Right ventricle myocardium inferior (tissue), 1 donor: ENCODE measurements around the gene IL4. TPM values are rescaled to one million over a fixed set of nuclear protein-coding genes. Genes with fewer than 3 reads are reported as not detected.

Experiments used
- ATAC-seq: fragments of 200-7000 bp; cut with Tn5 transposase; one replicate; pipeline ENCODE4 v1.9.1; 2020; ENCODE audit warnings: mild to moderate bottlenecking, moderate library complexity
- DNase-seq: peaks from one replicate; pipeline ENCODE4 v3.0.0; 2021; ENCODE audit errors: missing footprints
- intact Hi-C: fragments of 100-400 bp; cut with DNase I; formaldehyde crosslinking; loops from one replicate; pipeline ENCODE4 v1.11.0; 2022
- total RNA-seq: library from RNA; stranded (reverse); fragmentation: NEBNext Ultra II Directional; extraction: Animal tissue kit (Norgen Biotek cat#: 25700); gene quantifications from one replicate; pipeline ENCODE4 v1.2.1, GENCODE V29; 2021
- donor health status: DM: no; HTN: yes; CAD: no; lungs with severe emphysema.

Gene IL4
- total RNA-seq, 1 donor from 2014 or later = not detected

- ATAC-seq (no peak), DNase-seq (no peak)
- intact Hi-C loops = no loop called here
Measured at GRCh38 chr5:132656774-132657355, 16.9 kb upstream of the IL4 start.

GRCh38 chr5:132657676-132658380 is 16.0 kb upstream of the IL4 start, which contains the start of gene IL13:
IL13 (plus strand) TSS chr5:132658173; CDS start chr5:132658187, 14 bp downstream.
- DNase-seq (no peak), ATAC-seq (no peak)
- intact Hi-C loops = no loop called here

GRCh38 chr5:132658381-132659302 is 15.1 kb upstream of the IL4 start:
- DNase-seq = no peak
- intact Hi-C loops = no loop called here
- ATAC-seq = no peak

- intact Hi-C loops = no loop called here
- DNase-seq (no peak), ATAC-seq (no peak)
Measured at GRCh38 chr5:132659598-132660493, 13.9 kb upstream of the IL4 start.

GRCh38 chr5:132661231-132662003 is 12.4 kb upstream of the IL4 start:
- intact Hi-C loops = no loop called here
- ATAC-seq (no peak), DNase-seq (no peak)

- DNase-seq (no peak), ATAC-seq (no peak)
- intact Hi-C loops = no loop called here
Measured at GRCh38 chr5:132662004-132662401, 11.8 kb upstream of the IL4 start.

- intact Hi-C loops = no loop called here
- ATAC-seq (no peak), DNase-seq (no peak)
Measured at GRCh38 chr5:132662925-132663770, 10.6 kb upstream of the IL4 start.

GRCh38 chr5:132663771-132664695 is 9.8 kb upstream of the IL4 start:
- ATAC-seq (no peak), DNase-seq (no peak)
- intact Hi-C loops = no loop called here

- DNase-seq (no peak), ATAC-seq (no peak)
- intact Hi-C loops = no loop called here
Measured at GRCh38 chr5:132664696-132665209, 9.0 kb upstream of the IL4 start.

- intact Hi-C loops = no loop called here
- no peak for ATAC-seq
- DNase-seq = no peak
Measured at GRCh38 chr5:132665574-132666080, 8.2 kb upstream of the IL4 start.

GRCh38 chr5:132666310-132667123 is 7.3 kb upstream of the IL4 start:
- intact Hi-C loops = no loop called here

GRCh38 chr5:132667309-132667708 is 6.5 kb upstream of the IL4 start:
- intact Hi-C loops = no loop called here
- ATAC-seq (no peak), DNase-seq (no peak)

More at GRCh38 chr5:132666310-132667123, 7.3 kb upstream of the IL4 start:
- ATAC-seq (no peak), DNase-seq (no peak)

GRCh38 chr5:132667761-132668705 is 5.8 kb upstream of the IL4 start:
- intact Hi-C loops = no loop called here
- no peak for ATAC-seq
- no peak for DNase-seq
